ENCODE data around the gene SULT4A1.

Gene SULT4A1

DNA sequence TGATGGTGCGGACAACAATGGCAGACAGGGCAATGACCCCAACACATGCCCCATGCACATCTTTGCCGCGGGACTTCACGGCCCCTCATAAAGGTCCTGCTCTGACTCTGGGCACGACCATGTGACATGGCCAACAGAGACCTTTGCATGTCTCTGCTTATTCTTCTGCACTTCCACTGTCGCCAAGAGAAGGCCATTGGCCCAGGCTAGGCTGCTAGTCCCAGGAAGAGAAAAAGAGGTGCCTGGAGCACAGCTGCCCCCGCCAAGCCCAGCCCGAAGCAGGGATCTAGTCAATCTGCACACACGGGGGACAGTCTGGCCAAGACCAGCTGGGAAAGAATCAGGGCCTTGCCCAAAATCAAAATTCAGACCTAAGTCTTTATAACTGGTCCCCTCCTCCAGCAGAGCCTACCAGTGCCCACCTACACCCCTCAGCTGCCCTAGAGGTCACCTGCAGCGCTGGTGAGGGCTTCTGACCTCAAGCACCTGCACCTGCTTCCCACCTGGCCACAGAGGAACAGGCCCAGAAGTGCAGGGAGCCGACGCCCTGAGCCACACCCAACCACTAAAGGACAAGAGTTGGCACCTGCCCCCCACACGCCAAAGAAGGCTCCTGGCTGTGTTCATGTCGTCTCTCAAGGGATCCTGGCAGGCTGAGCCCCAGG lies 8.1 kb downstream of the SULT4A1 start:
- TF ChIP-seq ZFP3 (CRISPR knock-in tag; IDR thresholded peaks at IDR 0.05), result no peak
- no peak for TF ChIP-seq ISL1 (CRISPR knock-in tag; IDR thresholded peaks at IDR 0.05)
- TF ChIP-seq TOX (CRISPR knock-in tag; IDR thresholded peaks at IDR 0.05; ENCODE audit: borderline replicate concordance), result no peak
- no peak for TF ChIP-seq CSDC2 (CRISPR knock-in tag; IDR thresholded peaks at IDR 0.05)
- TF ChIP-seq ZFP30 (CRISPR knock-in tag; IDR thresholded peaks at IDR 0.05), result no peak
- no peak for TF ChIP-seq ESRRG (CRISPR knock-in tag; IDR thresholded peaks at IDR 0.05)
- no peak for TF ChIP-seq POU6F1 (CRISPR knock-in tag; IDR thresholded peaks at IDR 0.05; ENCODE audit: borderline replicate concordance, low read depth)
- TF ChIP-seq SNAI2 (CRISPR knock-in tag; IDR thresholded peaks at IDR 0.05), result no peak
- no peak for TF ChIP-seq ZNF8 (CRISPR knock-in tag; IDR thresholded peaks at IDR 0.05)
- TF ChIP-seq, protein P1, sequence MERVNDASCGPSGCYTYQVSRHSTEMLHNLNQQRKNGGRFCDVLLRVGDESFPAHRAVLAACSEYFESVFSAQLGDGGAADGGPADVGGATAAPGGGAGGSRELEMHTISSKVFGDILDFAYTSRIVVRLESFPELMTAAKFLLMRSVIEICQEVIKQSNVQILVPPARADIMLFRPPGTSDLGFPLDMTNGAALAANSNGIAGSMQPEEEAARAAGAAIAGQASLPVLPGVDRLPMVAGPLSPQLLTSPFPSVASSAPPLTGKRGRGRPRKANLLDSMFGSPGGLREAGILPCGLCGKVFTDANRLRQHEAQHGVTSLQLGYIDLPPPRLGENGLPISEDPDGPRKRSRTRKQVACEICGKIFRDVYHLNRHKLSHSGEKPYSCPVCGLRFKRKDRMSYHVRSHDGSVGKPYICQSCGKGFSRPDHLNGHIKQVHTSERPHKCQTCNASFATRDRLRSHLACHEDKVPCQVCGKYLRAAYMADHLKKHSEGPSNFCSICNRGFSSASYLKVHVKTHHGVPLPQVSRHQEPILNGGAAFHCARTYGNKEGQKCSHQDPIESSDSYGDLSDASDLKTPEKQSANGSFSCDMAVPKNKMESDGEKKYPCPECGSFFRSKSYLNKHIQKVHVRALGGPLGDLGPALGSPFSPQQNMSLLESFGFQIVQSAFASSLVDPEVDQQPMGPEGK (CRISPR knock-in tag; IDR thresholded peaks at IDR 0.05; ENCODE audit: borderline replicate concordance), result no peak
- no peak for TF ChIP-seq ZNF565 (CRISPR knock-in tag; conservative IDR thresholded peaks at IDR 0.05; ENCODE audit: low read depth)
- no peak for ATAC-seq

DNA sequence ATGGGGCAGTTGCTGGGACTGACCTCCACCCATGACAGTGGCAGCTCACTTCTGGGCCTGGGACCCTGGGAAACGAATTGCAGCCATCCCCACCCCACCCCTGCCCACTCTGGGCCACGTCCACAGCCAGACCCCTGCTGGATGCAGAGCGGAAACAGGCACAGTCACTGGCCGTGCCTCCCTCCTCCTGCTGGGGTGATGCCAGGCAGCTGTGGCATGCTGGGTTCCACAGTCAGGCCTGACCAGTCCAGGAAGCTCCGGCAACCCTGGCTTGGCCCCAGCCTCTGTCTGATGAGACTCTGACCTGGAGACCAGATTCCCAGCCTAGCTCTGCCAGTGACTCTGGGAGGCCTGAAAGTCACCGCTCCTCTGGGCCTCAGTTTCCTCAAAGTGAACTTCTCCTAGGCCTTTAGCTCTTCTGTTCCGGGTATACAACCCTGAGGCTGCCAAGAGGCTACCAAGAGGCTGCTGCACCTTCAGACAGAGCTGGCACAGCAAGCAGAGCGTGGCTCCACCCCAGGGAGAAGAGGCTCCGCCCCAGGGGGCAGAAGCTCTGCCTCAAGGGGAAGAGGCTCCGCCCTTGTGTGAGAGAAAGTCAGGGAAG lies 8.9 kb downstream of the SULT4A1 start:
- ATAC-seq, result no peak; the same call in 2 of the 3 replicates
- TF ChIP-seq ZFP3 (CRISPR knock-in tag; IDR thresholded peaks at IDR 0.05) (no peak), CSDC2 (CRISPR knock-in tag; IDR thresholded peaks at IDR 0.05) (no peak), SNAI2 (CRISPR knock-in tag; IDR thresholded peaks at IDR 0.05) (no peak), ZC3H10 (CRISPR knock-in tag; IDR thresholded peaks at IDR 0.05) (no peak), ESRRG (CRISPR knock-in tag; IDR thresholded peaks at IDR 0.05) (no peak), CSRNP3 (CRISPR knock-in tag; IDR thresholded peaks at IDR 0.05) (no peak), CREB5 (CRISPR knock-in tag; IDR thresholded peaks at IDR 0.05; ENCODE audit: low read depth) (no peak)
- TF ChIP-seq, protein P2, sequence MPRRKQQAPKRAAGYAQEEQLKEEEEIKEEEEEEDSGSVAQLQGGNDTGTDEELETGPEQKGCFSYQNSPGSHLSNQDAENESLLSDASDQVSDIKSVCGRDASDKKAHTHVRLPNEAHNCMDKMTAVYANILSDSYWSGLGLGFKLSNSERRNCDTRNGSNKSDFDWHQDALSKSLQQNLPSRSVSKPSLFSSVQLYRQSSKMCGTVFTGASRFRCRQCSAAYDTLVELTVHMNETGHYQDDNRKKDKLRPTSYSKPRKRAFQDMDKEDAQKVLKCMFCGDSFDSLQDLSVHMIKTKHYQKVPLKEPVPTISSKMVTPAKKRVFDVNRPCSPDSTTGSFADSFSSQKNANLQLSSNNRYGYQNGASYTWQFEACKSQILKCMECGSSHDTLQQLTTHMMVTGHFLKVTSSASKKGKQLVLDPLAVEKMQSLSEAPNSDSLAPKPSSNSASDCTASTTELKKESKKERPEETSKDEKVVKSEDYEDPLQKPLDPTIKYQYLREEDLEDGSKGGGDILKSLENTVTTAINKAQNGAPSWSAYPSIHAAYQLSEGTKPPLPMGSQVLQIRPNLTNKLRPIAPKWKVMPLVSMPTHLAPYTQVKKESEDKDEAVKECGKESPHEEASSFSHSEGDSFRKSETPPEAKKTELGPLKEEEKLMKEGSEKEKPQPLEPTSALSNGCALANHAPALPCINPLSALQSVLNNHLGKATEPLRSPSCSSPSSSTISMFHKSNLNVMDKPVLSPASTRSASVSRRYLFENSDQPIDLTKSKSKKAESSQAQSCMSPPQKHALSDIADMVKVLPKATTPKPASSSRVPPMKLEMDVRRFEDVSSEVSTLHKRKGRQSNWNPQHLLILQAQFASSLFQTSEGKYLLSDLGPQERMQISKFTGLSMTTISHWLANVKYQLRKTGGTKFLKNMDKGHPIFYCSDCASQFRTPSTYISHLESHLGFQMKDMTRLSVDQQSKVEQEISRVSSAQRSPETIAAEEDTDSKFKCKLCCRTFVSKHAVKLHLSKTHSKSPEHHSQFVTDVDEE (CRISPR knock-in tag; IDR thresholded peaks at IDR 0.05), result no peak

GRCh38 chr22:43852573-43853327 lies 9.6 kb downstream of the SULT4A1 start:
- no peak for ATAC-seq
- TF ChIP-seq CREB5 (CRISPR knock-in tag; IDR thresholded peaks at IDR 0.05; ENCODE audit: low read depth) (no peak), CSRNP3 (CRISPR knock-in tag; IDR thresholded peaks at IDR 0.05) (no peak), ARNTL (CRISPR knock-in tag; IDR thresholded peaks at IDR 0.05; ENCODE audit: borderline replicate concordance, low read depth) (no peak), POU6F1 (CRISPR knock-in tag; IDR thresholded peaks at IDR 0.05; ENCODE audit: borderline replicate concordance, low read depth) (no peak), OSR1 (CRISPR knock-in tag; IDR thresholded peaks at IDR 0.05) (no peak), ZNF565 (CRISPR knock-in tag; conservative IDR thresholded peaks at IDR 0.05; ENCODE audit: low read depth) (no peak), ZNF8 (CRISPR knock-in tag; IDR thresholded peaks at IDR 0.05) (no peak), SNAI2 (CRISPR knock-in tag; IDR thresholded peaks at IDR 0.05) (no peak)
